Trophoblast cell (in vitro differentiated cells and primary cell): ENCODE measurements around the gene USP31.

Experiments
- DNase-seq, 2 donors: peaks; one replicate each; pipeline ENCODE4 v3.0.0-alpha.2; 2016
- H2AFZ ChIP-seq: 2 replicates; pipeline ENCODE4 v1.6.1; 2013; ENCODE audit warnings: low read length, moderate library complexity, mild to moderate bottlenecking; ENCODE audit not compliant: insufficient read depth, poor library complexity
- H2AK5ac ChIP-seq: 2 replicates; pipeline ENCODE4 v1.6.1; 2013; ENCODE audit warnings: mild to moderate bottlenecking, low read length
- H2BK120ac ChIP-seq: 2 replicates; pipeline ENCODE4 v1.6.1; 2013; ENCODE audit warnings: low read length, mild to moderate bottlenecking, moderate library complexity; ENCODE audit not compliant: insufficient read depth, poor library complexity
- H2BK12ac ChIP-seq: 2 replicates; pipeline ENCODE4 v1.6.1; 2013; ENCODE audit warnings: mild to moderate bottlenecking, low read length, moderate library complexity
- H2BK5ac ChIP-seq: 2 replicates; pipeline ENCODE4 v1.6.1; 2013; ENCODE audit warnings: low read length, low read depth, moderate library complexity, mild to moderate bottlenecking; ENCODE audit not compliant: poor library complexity
- H3K14ac ChIP-seq: 2 replicates; pipeline ENCODE4 v1.6.1; 2013; ENCODE audit warnings: mild to moderate bottlenecking, low read length
- H3K18ac ChIP-seq: 2 replicates; pipeline ENCODE4 v1.6.1; 2013; ENCODE audit warnings: mild to moderate bottlenecking, low read length
- H3K23ac ChIP-seq: 2 replicates; pipeline ENCODE4 v1.6.1; 2013; ENCODE audit warnings: low read length
- H3K27ac ChIP-seq: 2 replicates; pipeline ENCODE4 v1.5.1; 2013; ENCODE audit warnings: low read depth, mild to moderate bottlenecking, inconsistent platforms, low read length, moderate library complexity
- H3K27me3 ChIP-seq: 2 replicates; pipeline ENCODE4 v1.6.1; 2013; ENCODE audit warnings: inconsistent platforms, mild to moderate bottlenecking, low read length, moderate library complexity; ENCODE audit not compliant: insufficient read depth
- H3K36me3 ChIP-seq, 2 experiments: 1 replicate in 1 of 2; 2 replicates in 1 of 2; pipeline ENCODE4 v1.6.1; 2013; ENCODE audit warnings: low read length in 2 of 2, mild to moderate bottlenecking in 2 of 2, moderate library complexity in 1 of 2; ENCODE audit not compliant: insufficient read depth in 2 of 2, control insufficient read depth in 1 of 2
- H3K4ac ChIP-seq: 2 replicates; pipeline ENCODE4 v1.6.1; 2013; ENCODE audit warnings: low read depth, mild to moderate bottlenecking, low read length, moderate library complexity
- H3K4me1 ChIP-seq, 2 experiments: 1 replicate in 1 of 2; 2 replicates in 1 of 2; pipeline ENCODE4 v1.6.1; 2013; ENCODE audit warnings: low read length in 2 of 2, mild to moderate bottlenecking in 2 of 2, moderate library complexity in 1 of 2; ENCODE audit not compliant: insufficient read depth in 2 of 2, control insufficient read depth in 1 of 2
- H3K4me2 ChIP-seq: 2 replicates; pipeline ENCODE4 v1.6.1; 2013; ENCODE audit warnings: inconsistent platforms, mild to moderate bottlenecking, low read length, moderate library complexity
- H3K4me3 ChIP-seq: 2 replicates; pipeline ENCODE4 v1.5.1; 2013; ENCODE audit warnings: mild to moderate bottlenecking, low read depth, low read length, inconsistent platforms
- H3K79me1 ChIP-seq: one replicate; pipeline ENCODE4 v1.6.1; 2013; ENCODE audit warnings: low read length
- H3K79me2 ChIP-seq: 2 replicates; pipeline ENCODE4 v1.6.1; 2013; ENCODE audit warnings: low read length, mild to moderate bottlenecking; ENCODE audit not compliant: control insufficient read depth, insufficient read depth, poor library complexity
- H3K9ac ChIP-seq: 2 replicates; pipeline ENCODE4 v1.6.1; 2013; ENCODE audit warnings: mild to moderate bottlenecking, low read length
- H3K9me3 ChIP-seq: 2 replicates; pipeline ENCODE4 v1.6.1; 2013; ENCODE audit warnings: low read depth, mild to moderate bottlenecking, control low read depth, inconsistent platforms, low read length; ENCODE audit not compliant: insufficient read depth
- H4K12ac ChIP-seq: 2 replicates; pipeline ENCODE4 v1.6.1; 2013; ENCODE audit warnings: low read depth, mild to moderate bottlenecking, low read length, moderate library complexity
- H4K8ac ChIP-seq: 2 replicates; pipeline ENCODE4 v1.6.1; 2013; ENCODE audit warnings: low read depth, mild to moderate bottlenecking, low read length, moderate library complexity
- H4K91ac ChIP-seq: one replicate; pipeline ENCODE4 v1.6.1; 2013; ENCODE audit warnings: low read depth, mild to moderate bottlenecking, low read length, moderate library complexity
- WGBS: extraction: QIAGEN DNeasy Blood & Tissue Kit; methylation state at CpG from one replicate; pipeline ENCODE4 v1.1.7; 2013; ENCODE audit warnings: missing lambda C conversion rate; ENCODE audit not compliant: insufficient read length, insufficient coverage; ENCODE audit errors: extremely low coverage; 5-methylcytosine and 5-hydroxymethylcytosine counted together

The USP31 gene

GRCh38 chr16:23039118-23039517, 110.1 kb downstream of the USP31 start:
- no peak overlapping the region for H2BK120ac ChIP-seq
- H4K12ac ChIP-seq = no peak overlapping the region
- no peaks in the 10 kb centered on the region for H3K36me3 ChIP-seq
- WGBS = no CpG with 5 or more reads among the region's 4 CpGs
- no peak overlapping the region for H3K4me3 ChIP-seq
- H3K4me2 ChIP-seq = no peak overlapping the region
- no peak overlapping the region for H3K27ac ChIP-seq
- no peak overlapping the region for H3K4ac ChIP-seq
- no peak overlapping the region for H2BK12ac ChIP-seq
- no peak overlapping the region for H3K14ac ChIP-seq
- no peaks in the 10 kb centered on the region for H3K79me1 ChIP-seq
- no peak for DNase-seq
- no peak overlapping the region for H2BK5ac ChIP-seq
- H2AFZ ChIP-seq = no peak overlapping the region
- H3K79me2 ChIP-seq = no peaks in the 10 kb centered on the region
- no peak overlapping the region for H3K18ac ChIP-seq
- H3K27me3 ChIP-seq = no peaks in the 10 kb centered on the region
- H4K8ac ChIP-seq = no peak overlapping the region
- no peaks in the 10 kb centered on the region for H3K9me3 ChIP-seq
- no peaks in the 10 kb centered on the region for H3K4me1 ChIP-seq
- H4K91ac ChIP-seq = no peak overlapping the region
- H3K23ac ChIP-seq = no peak overlapping the region
- no peak overlapping the region for H3K9ac ChIP-seq
- H2AK5ac ChIP-seq = no peak overlapping the region

GRCh38 chr16:23035240-23035639, 114.0 kb downstream of the USP31 start:
- Histone ChIP-seq H3K9me3 (peaks cover 2% of the 10 kb centered on the region), H2AK5ac (no peak overlapping the region)

GRCh38 chr16:23031508-23032098, 117.6 kb downstream of the USP31 start:
- WGBS = no CpG with 5 or more reads among the region's 6 CpGs
- Histone ChIP-seq H4K91ac (no peak overlapping the region), H3K23ac (no peak overlapping the region), H3K18ac (no peak overlapping the region), H3K36me3 (no peaks in the 10 kb centered on the region), H2BK5ac (no peak overlapping the region), H3K79me1 (no peaks in the 10 kb centered on the region), H3K4me1 (no peaks in the 10 kb centered on the region), H4K8ac (no peak overlapping the region), H3K4me3 (no peak overlapping the region), H3K14ac (no peak overlapping the region), H3K4ac (no peak overlapping the region), H3K27me3 (no peaks in the 10 kb centered on the region), H4K12ac (no peak overlapping the region), H2AK5ac (no peak overlapping the region), H2BK120ac (no peak overlapping the region), H2AFZ (no peak overlapping the region), H3K9me3 (peaks cover 2% of the 10 kb centered on the region), H3K9ac (no peak overlapping the region), H3K79me2 (no peaks in the 10 kb centered on the region), H3K4me2 (no peak overlapping the region), H3K27ac (no peak overlapping the region), H2BK12ac (no peak overlapping the region)
- no peak for DNase-seq

More at GRCh38 chr16:23035240-23035639, 114.0 kb downstream of the USP31 start:
- H4K91ac ChIP-seq = no peak overlapping the region
- H3K79me2 ChIP-seq = no peaks in the 10 kb centered on the region
- no peak overlapping the region for H2BK5ac ChIP-seq
- H3K9ac ChIP-seq = no peak overlapping the region
- no peaks in the 10 kb centered on the region for H3K27me3 ChIP-seq
- no peak overlapping the region for H4K8ac ChIP-seq
- H3K4ac ChIP-seq = no peak overlapping the region
- no peak overlapping the region for H2BK120ac ChIP-seq
- no peak overlapping the region for H4K12ac ChIP-seq
- no CpG with 5 or more reads among the region's 1 CpG for WGBS
- DNase-seq = no peak
- H3K27ac ChIP-seq = no peak overlapping the region
- no peak overlapping the region for H3K4me2 ChIP-seq
- no peak overlapping the region for H3K4me3 ChIP-seq
- H3K23ac ChIP-seq = no peak overlapping the region
- H2AFZ ChIP-seq = no peak overlapping the region
- no peaks in the 10 kb centered on the region for H3K4me1 ChIP-seq
- H3K79me1 ChIP-seq = no peaks in the 10 kb centered on the region
- no peak overlapping the region for H2BK12ac ChIP-seq
- no peak overlapping the region for H3K14ac ChIP-seq
- no peaks in the 10 kb centered on the region for H3K36me3 ChIP-seq
- no peak overlapping the region for H3K18ac ChIP-seq

- H3K14ac ChIP-seq = no peak overlapping the region
- H3K18ac ChIP-seq = no peak overlapping the region
- no peak overlapping the region for H3K4me3 ChIP-seq
- no peak for DNase-seq
- H4K91ac ChIP-seq = no peak overlapping the region
- no peaks in the 10 kb centered on the region for H3K79me2 ChIP-seq
- H2AK5ac ChIP-seq = no peak overlapping the region
- no peak overlapping the region for H4K12ac ChIP-seq
- H3K9me3 ChIP-seq = peaks cover 2% of the 10 kb centered on the region
- no peak overlapping the region for H2AFZ ChIP-seq
- H2BK120ac ChIP-seq = no peak overlapping the region
- no peaks in the 10 kb centered on the region for H3K79me1 ChIP-seq
- H3K9ac ChIP-seq = no peak overlapping the region
- H3K4me2 ChIP-seq = no peak overlapping the region
- no CpG with 5 or more reads among the region's 6 CpGs for whole genome bisulfite sequencing
- no peak overlapping the region for H3K27ac ChIP-seq
- H3K23ac ChIP-seq = no peak overlapping the region
- no peak overlapping the region for H3K4ac ChIP-seq
- H3K36me3 ChIP-seq = no peaks in the 10 kb centered on the region
- no peak overlapping the region for H2BK5ac ChIP-seq
- no peak overlapping the region for H2BK12ac ChIP-seq
- H3K4me1 ChIP-seq = no peaks in the 10 kb centered on the region
- H3K27me3 ChIP-seq = no peaks in the 10 kb centered on the region
- H4K8ac ChIP-seq = no peak overlapping the region
Measured at GRCh38 chr16:23029733-23030420, 119.4 kb downstream of the USP31 start.
